Panc1 (cell line): ENCODE results near the gene ZNF500. TPM values are rescaled to one million over a fixed set of nuclear protein-coding genes. Genes with fewer than 3 reads are reported as not detected.

Experiments
- ATAC-seq: fragments of 200-7000 bp; cut with Tn5 transposase; 2 replicates; pipeline ENCODE4 v1.9.1; 2020; ENCODE audit warnings: mild to moderate bottlenecking, moderate library complexity
- BruUV-seq: library from RNA; stranded (reverse); fragments of 400-500 nt; replicated peaks from 2 replicates; lab custom pipeline; 2021; lab: Mats Ljungman, UMichigan
- CTCF ChIA-PET: fragments of 300-600 bp; sonication (Branson Sonifier 250); formaldehyde crosslinking; loops from one replicate; lab custom pipeline; 2022; ENCODE audit warnings: antibody characterized with exemption; lab: Charles Lee
- POLR2A ChIA-PET: fragments of 300-600 bp; sonication (Branson Sonifier 250); formaldehyde crosslinking; loops from one replicate; lab custom pipeline; 2022; ENCODE audit warnings: antibody characterized with exemption; lab: Charles Lee
- DNase-seq: peaks from one replicate; pipeline ENCODE4 v3.0.0-alpha.2; 2010; ENCODE audit warnings: low read depth, low spot score
- H3K27ac ChIP-seq: 2 replicates; pipeline ENCODE4 v1.5.1; 2011; ENCODE audit warnings: mild to moderate bottlenecking, low read length, inconsistent platforms
- H3K27me3 ChIP-seq: fragments of 200-500 bp; sonication (Bioruptor generic); 2 replicates; pipeline ENCODE4 v1.6.0; 2014; ENCODE audit warnings: low read length, inconsistent platforms; ENCODE audit not compliant: control insufficient read depth, insufficient read depth
- H3K36me3 ChIP-seq: fragments of 200-500 bp; sonication (Bioruptor generic); 2 replicates; pipeline ENCODE4 v1.5.1; 2014; ENCODE audit warnings: inconsistent platforms, mild to moderate bottlenecking, low read length, moderate library complexity; ENCODE audit not compliant: control insufficient read depth, insufficient read depth
- H3K4me1 ChIP-seq: 2 replicates; pipeline ENCODE4 v1.5.1; 2011; ENCODE audit warnings: inconsistent platforms, mild to moderate bottlenecking, low read length, moderate library complexity; ENCODE audit not compliant: control insufficient read depth, insufficient read depth
- H3K4me3 ChIP-seq, 2 experiments: 2 replicates each; pipeline ENCODE4 v1.5.1; 2011 to 2012; ENCODE audit warnings: low read depth in 2 of 2, low read length in 2 of 2, mild to moderate bottlenecking in 2 of 2, inconsistent platforms in 1 of 2, moderate library complexity in 1 of 2
- H3K9me3 ChIP-seq: fragments of 200-500 bp; sonication (Bioruptor generic); 2 replicates; pipeline ENCODE4 v1.5.1; 2014; ENCODE audit warnings: low read depth, mild to moderate bottlenecking, inconsistent platforms, low read length, moderate library complexity; ENCODE audit not compliant: control insufficient read depth, insufficient read depth
- POLR2AphosphoS5 ChIP-seq: IDR thresholded peaks from 2 replicates; pipeline ENCODE4 v1.6.1; 2012; ENCODE audit warnings: mild to moderate bottlenecking, low read depth, low read length, moderate library complexity
- SIN3A ChIP-seq: IDR thresholded peaks from 2 replicates; pipeline ENCODE4 v1.6.1; 2012; ENCODE audit warnings: low read depth, mild to moderate bottlenecking, low read length, moderate library complexity, borderline replicate concordance; ENCODE audit not compliant: insufficient read depth
- TCF7L2 ChIP-seq: IDR thresholded peaks from 2 replicates; pipeline ENCODE4 v1.6.1; 2011; ENCODE audit warnings: mild to moderate bottlenecking, low read depth, low read length, inconsistent platforms
- in situ Hi-C: cut with HindIII; loops from 2 replicates; pipeline ENCODE4 v1.10.0; 2016; ENCODE audit warnings: low sequenced_read_pairs, low pct_unique_long_range_greater_than_20kb
- intact Hi-C: fragments of 100-400 bp; cut with micrococcal nuclease; formaldehyde crosslinking; loops from one replicate; pipeline ENCODE4 v1.10.0; 2022; ENCODE audit not compliant: unreplicated experiment
- total RNA-seq: library from RNA; stranded (reverse); gene quantifications from one replicate; pipeline ENCODE4 v1.2.1, GENCODE V29; 2021; ENCODE audit not compliant: unreplicated experiment
- TF ChIP-seq, protein P1 (sequence below): fragments of 450-650 bp; IDR thresholded peaks from 2 replicates; pipeline ENCODE4 v1.5.1; 2017; ENCODE audit warnings: mild to moderate bottlenecking
- TF ChIP-seq, protein P2 (sequence below), 2 experiments: IDR thresholded peaks; 2 replicates each; pipeline ENCODE4 v1.6.1; 2011 to 2012; ENCODE audit warnings: low read depth in 2 of 2, control low read depth in 1 of 2, low read length in 1 of 2, mild to moderate bottlenecking in 1 of 2, moderate library complexity in 1 of 2; ENCODE audit not compliant: insufficient read depth in 1 of 2

Gene ZNF500
- total RNA-seq, 1 experiment from 2014 or later, result 25.8 TPM

DNA sequence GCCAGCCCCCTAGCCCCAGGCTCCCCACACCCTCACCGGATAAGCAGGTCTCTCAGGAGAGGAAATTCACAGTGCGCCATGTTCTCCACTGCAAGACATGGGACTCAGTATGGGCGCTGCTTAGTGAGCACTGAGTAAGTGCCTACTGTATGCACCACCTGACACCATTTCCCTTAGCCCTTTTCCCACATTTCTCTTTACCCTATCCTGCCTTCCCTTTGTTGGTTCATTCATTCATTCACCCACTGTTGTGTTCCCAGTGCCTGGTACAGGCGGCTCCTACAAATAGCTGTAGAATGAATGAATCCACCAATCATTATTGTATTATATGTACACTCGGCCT, 11.1 kb upstream of the ZNF500 start:
- BruUV-seq, result no TSS peak
- Histone ChIP-seq H3K9me3 (no peaks in the 10 kb centered on the region), H3K4me1 (0 out of 2 replicates have a peak, but pooled peaks cover 3% of the 10 kb centered on the region), H3K27ac (no peak overlapping the region), H3K36me3 (no peaks in the 10 kb centered on the region), H3K27me3 (no peaks in the 10 kb centered on the region), H3K4me3 (no peak overlapping the region)
- ChIA-PET CTCF (no interaction called here), POLR2A (no interaction called here)
- ATAC-seq, result no peak
- no peak for DNase-seq
- in situ Hi-C loops (no loop called here), intact Hi-C loops (no loop called here)
- TF ChIP-seq, protein P1, sequence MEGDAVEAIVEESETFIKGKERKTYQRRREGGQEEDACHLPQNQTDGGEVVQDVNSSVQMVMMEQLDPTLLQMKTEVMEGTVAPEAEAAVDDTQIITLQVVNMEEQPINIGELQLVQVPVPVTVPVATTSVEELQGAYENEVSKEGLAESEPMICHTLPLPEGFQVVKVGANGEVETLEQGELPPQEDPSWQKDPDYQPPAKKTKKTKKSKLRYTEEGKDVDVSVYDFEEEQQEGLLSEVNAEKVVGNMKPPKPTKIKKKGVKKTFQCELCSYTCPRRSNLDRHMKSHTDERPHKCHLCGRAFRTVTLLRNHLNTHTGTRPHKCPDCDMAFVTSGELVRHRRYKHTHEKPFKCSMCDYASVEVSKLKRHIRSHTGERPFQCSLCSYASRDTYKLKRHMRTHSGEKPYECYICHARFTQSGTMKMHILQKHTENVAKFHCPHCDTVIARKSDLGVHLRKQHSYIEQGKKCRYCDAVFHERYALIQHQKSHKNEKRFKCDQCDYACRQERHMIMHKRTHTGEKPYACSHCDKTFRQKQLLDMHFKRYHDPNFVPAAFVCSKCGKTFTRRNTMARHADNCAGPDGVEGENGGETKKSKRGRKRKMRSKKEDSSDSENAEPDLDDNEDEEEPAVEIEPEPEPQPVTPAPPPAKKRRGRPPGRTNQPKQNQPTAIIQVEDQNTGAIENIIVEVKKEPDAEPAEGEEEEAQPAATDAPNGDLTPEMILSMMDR, result no peak
- TF ChIP-seq POLR2AphosphoS5 (no peak), TCF7L2 (no peak), SIN3A (no peak)
- TF ChIP-seq, protein P2, sequence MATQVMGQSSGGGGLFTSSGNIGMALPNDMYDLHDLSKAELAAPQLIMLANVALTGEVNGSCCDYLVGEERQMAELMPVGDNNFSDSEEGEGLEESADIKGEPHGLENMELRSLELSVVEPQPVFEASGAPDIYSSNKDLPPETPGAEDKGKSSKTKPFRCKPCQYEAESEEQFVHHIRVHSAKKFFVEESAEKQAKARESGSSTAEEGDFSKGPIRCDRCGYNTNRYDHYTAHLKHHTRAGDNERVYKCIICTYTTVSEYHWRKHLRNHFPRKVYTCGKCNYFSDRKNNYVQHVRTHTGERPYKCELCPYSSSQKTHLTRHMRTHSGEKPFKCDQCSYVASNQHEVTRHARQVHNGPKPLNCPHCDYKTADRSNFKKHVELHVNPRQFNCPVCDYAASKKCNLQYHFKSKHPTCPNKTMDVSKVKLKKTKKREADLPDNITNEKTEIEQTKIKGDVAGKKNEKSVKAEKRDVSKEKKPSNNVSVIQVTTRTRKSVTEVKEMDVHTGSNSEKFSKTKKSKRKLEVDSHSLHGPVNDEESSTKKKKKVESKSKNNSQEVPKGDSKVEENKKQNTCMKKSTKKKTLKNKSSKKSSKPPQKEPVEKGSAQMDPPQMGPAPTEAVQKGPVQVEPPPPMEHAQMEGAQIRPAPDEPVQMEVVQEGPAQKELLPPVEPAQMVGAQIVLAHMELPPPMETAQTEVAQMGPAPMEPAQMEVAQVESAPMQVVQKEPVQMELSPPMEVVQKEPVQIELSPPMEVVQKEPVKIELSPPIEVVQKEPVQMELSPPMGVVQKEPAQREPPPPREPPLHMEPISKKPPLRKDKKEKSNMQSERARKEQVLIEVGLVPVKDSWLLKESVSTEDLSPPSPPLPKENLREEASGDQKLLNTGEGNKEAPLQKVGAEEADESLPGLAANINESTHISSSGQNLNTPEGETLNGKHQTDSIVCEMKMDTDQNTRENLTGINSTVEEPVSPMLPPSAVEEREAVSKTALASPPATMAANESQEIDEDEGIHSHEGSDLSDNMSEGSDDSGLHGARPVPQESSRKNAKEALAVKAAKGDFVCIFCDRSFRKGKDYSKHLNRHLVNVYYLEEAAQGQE (IDR thresholded peaks at IDR 0.05; ENCODE audit: insufficient read depth in 1 of 2, low read depth in 2 of 2, low read length in 1 of 2), result no peak

DNA sequence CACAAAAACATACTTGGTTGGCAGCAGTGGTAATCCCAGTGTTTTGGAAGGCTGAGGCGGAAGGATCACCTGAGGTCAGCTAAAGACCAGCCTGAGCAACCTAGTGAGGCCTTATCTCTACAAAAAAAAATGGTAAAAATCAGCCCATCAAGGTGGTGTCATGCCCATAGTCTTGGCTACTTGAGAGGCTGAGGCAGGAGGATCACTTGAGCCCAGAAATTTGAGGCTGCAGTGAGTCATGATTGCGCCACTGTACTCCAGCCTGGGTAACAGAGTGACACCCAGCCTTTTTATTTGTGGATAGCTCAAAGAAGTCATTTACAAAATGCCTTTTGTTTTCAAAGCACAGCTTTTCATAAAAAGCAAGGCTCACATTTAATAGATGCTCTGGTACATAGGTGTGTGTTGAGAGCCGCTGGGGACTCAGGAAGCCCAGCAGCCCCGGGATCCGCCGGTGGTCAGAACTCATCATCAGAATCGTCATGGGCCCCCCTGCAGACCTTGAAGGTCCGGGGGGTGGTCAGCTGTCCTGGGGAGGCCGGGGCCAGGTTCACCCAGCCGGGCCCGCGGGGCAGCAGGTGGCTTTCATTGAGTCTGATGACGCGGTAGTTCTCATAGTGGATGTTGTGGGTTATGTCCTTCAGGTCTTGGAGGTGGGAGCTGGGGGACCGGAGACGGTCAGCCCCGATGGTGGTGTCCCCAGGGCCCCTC, 10.5 kb upstream of the ZNF500 start:
- POLR2A ChIA-PET, result interaction anchor here (0.5 kb wide), 1 partner anchor 109 kb away, joined by 4 read pairs; no protein-coding TSS in a partner anchor
- Histone ChIP-seq H3K27ac (no peak overlapping the region), H3K4me3 (no peak overlapping the region), H3K27me3 (no peaks in the 10 kb centered on the region), H3K9me3 (no peaks in the 10 kb centered on the region), H3K4me1 (0 out of 2 replicates have a peak, but pooled peaks cover 3% of the 10 kb centered on the region), H3K36me3 (no peaks in the 10 kb centered on the region)
- ATAC-seq (no peak), DNase-seq (no peak)
- intact Hi-C loops (no loop called here), in situ Hi-C loops (no loop called here)
- TF ChIP-seq TCF7L2, result no peak
- no peak for TF ChIP-seq POLR2AphosphoS5
- no peak for TF ChIP-seq SIN3A
- TF ChIP-seq, protein P2 (IDR thresholded peaks at IDR 0.05; ENCODE audit: insufficient read depth in 1 of 2, low read depth in 2 of 2, low read length in 1 of 2), result no peak
- TF ChIP-seq, protein P1, result no peak
- BruUV-seq, result no TSS peak
- CTCF ChIA-PET, result no interaction called here
